Smooth muscle cell (in vitro differentiated cells): ENCODE data around the gene MAN1C1. TPM values are rescaled to one million over a fixed set of nuclear protein-coding genes. Genes with fewer than 3 reads are reported as not detected.
A peak's percentile ranks its signal among the peaks of the same experiment; 100 is the strongest.

Experiments
- DNase-seq: peaks from one replicate; lab custom pipeline; 2025; ENCODE audit not compliant: unreplicated experiment; lab: John Stamatoyannopoulos, UW
- H2AFZ ChIP-seq: fragments of 200-600 bp; sonication (generic); 2 replicates; pipeline ENCODE4 v1.6.0; 2016; ENCODE audit warnings: antibody characterized with exemption, low read depth, mild to moderate bottlenecking
- H3F3A ChIP-seq: fragments of 200-600 bp; sonication (generic); 2 replicates; pipeline ENCODE4 v1.6.0; 2017; ENCODE audit warnings: antibody characterized with exemption, low read depth
- H3K27ac ChIP-seq: fragments of 200-600 bp; sonication (generic); 2 replicates; pipeline ENCODE4 v1.5.1; 2016; ENCODE audit warnings: low read depth, mild to moderate bottlenecking
- H3K27me3 ChIP-seq: fragments of 200-600 bp; sonication (generic); 2 replicates; pipeline ENCODE4 v1.6.1; 2016; ENCODE audit warnings: low read depth, mild to moderate bottlenecking
- H3K36me3 ChIP-seq: fragments of 200-600 bp; sonication (generic); 2 replicates; pipeline ENCODE4 v1.5.1; 2016; ENCODE audit warnings: low read depth
- H3K4me1 ChIP-seq: fragments of 200-600 bp; sonication (generic); 2 replicates; pipeline ENCODE4 v1.5.1; 2016; ENCODE audit warnings: low read depth
- H3K4me2 ChIP-seq: fragments of 200-600 bp; sonication (generic); 2 replicates; pipeline ENCODE4 v1.6.0; 2016; ENCODE audit warnings: mild to moderate bottlenecking
- H3K4me3 ChIP-seq: fragments of 200-600 bp; sonication (generic); 2 replicates; pipeline ENCODE4 v1.5.1; 2016; ENCODE audit warnings: mild to moderate bottlenecking
- H3K79me2 ChIP-seq: fragments of 200-600 bp; sonication (generic); 2 replicates; pipeline ENCODE4 v1.6.0; 2016; ENCODE audit warnings: low read depth, mild to moderate bottlenecking
- H3K9ac ChIP-seq: fragments of 200-600 bp; sonication (generic); 2 replicates; pipeline ENCODE4 v1.6.0; 2016; ENCODE audit warnings: low read depth
- H3K9me3 ChIP-seq: fragments of 200-600 bp; sonication (generic); replicated peaks from 2 replicates; pipeline ENCODE4 v1.5.1; 2016; ENCODE audit warnings: low read depth
- H4K20me1 ChIP-seq: fragments of 200-600 bp; sonication (generic); 2 replicates; pipeline ENCODE4 v1.6.0; 2016; ENCODE audit warnings: low read depth
- WGBS: methylation state at CpG from one replicate; pipeline ENCODE4 v1.1.7; 2016; ENCODE audit warnings: low lambda C conversion rate; 5-methylcytosine and 5-hydroxymethylcytosine counted together
- polyA plus RNA-seq: library from polyadenylated mRNA; unstranded; fragments of >200 nt; fragmentation: Nextera tagmentation; extraction: Ambion mirVana; gene quantifications from 2 replicates; pipeline ENCODE4 v1.2.1, GENCODE V29; 2016
- total RNA-seq: library from RNA; depleted of rRNA; stranded (reverse); fragments of >200 nt; gene quantifications from 2 replicates; pipeline ENCODE4 v1.2.3, GENCODE V29; 2014
- TF ChIP-seq, protein P1 (sequence below): fragments of 200-600 bp; sonication (generic); IDR thresholded peaks from 2 replicates; pipeline ENCODE4 v1.5.1; 2017; ENCODE audit warnings: borderline replicate concordance, mild to moderate bottlenecking, antibody characterized with exemption; ENCODE audit not compliant: insufficient read depth, poor library complexity, severe bottlenecking

Gene MAN1C1
- total and polyA plus RNA-seq, 2 experiments from 2014 or later: 4.4 to 10.5 TPM

DNA sequence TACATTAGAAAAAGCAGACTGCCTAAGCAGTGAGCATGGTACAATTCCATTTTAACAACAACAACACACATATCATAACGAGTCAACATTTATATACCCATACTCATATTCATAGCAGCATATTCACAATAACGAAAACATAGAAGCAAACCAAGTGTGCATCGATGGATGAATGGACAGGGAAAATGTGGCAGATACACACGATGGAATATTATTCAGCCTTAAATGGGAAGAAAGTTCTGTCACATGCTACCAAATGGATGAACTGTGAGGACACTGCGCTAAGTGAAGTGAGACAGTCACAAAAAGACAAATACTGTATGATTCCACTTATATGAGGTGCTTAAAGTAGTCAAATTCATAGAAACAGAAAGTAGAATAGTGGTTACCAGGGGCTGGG is 9.5 kb upstream of the MAN1C1 start:
- TF ChIP-seq, protein P1, sequence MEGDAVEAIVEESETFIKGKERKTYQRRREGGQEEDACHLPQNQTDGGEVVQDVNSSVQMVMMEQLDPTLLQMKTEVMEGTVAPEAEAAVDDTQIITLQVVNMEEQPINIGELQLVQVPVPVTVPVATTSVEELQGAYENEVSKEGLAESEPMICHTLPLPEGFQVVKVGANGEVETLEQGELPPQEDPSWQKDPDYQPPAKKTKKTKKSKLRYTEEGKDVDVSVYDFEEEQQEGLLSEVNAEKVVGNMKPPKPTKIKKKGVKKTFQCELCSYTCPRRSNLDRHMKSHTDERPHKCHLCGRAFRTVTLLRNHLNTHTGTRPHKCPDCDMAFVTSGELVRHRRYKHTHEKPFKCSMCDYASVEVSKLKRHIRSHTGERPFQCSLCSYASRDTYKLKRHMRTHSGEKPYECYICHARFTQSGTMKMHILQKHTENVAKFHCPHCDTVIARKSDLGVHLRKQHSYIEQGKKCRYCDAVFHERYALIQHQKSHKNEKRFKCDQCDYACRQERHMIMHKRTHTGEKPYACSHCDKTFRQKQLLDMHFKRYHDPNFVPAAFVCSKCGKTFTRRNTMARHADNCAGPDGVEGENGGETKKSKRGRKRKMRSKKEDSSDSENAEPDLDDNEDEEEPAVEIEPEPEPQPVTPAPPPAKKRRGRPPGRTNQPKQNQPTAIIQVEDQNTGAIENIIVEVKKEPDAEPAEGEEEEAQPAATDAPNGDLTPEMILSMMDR: no peak
- H3K9me3 ChIP-seq: no peaks in the 10 kb centered on the region
- peaks cover 5% of the 10 kb centered on the region for H3F3A ChIP-seq
- WGBS: 90% methylated on average over 5 of the region's 5 CpGs
- no peaks in the 10 kb centered on the region for H3K36me3 ChIP-seq
- no peak overlapping the region for H3K4me2 ChIP-seq
- no peak overlapping the region for H2AFZ ChIP-seq
- no peak overlapping the region for H3K27ac ChIP-seq
- H3K9ac ChIP-seq: no peak overlapping the region
- H3K4me3 ChIP-seq: no peak overlapping the region
- H3K79me2 ChIP-seq: no peaks in the 10 kb centered on the region
- H4K20me1 ChIP-seq: no peaks in the 10 kb centered on the region
- no peak for DNase-seq
- peaks cover 3% of the 10 kb centered on the region for H3K4me1 ChIP-seq
- H3K27me3 ChIP-seq: peaks cover 10% of the 10 kb centered on the region

DNA sequence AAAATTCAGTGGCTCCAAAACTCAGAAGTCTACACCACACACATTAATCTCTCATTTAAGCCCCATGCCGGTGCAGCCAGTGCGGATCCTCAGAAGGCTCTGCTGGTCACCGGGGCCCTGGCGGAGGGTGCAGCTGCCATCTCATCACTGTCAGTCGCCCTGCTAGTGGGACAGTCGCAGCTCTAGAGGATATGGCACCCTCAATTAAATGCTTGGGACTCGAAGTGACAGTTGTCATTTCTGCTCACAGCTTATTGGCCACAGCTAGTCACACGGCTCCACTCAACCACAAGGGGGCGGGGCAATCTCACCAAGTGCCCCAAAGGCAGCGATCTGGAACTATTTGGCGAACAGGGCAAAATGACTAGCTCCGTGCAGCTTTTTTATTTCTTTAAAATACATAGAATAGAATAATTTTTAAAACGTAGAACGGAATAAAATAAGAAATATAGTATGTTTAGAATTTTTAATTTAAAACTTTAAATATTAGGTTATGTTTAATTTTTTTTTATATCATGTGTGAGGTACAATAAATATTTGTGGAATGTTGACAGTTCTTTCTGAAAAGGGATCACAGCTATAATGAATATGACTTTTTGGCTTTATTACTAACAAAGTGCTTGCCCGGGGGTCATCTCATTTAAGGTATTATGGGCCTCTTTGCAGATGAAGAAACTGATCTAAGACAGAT is 8.0 kb upstream of the MAN1C1 start:
- Histone ChIP-seq H3K9me3 (no peaks in the 10 kb centered on the region), H3K4me3 (peak overlapping the region; percentile 31)
- 21% methylated on average over 15 of the region's 15 CpGs for WGBS

DNA sequence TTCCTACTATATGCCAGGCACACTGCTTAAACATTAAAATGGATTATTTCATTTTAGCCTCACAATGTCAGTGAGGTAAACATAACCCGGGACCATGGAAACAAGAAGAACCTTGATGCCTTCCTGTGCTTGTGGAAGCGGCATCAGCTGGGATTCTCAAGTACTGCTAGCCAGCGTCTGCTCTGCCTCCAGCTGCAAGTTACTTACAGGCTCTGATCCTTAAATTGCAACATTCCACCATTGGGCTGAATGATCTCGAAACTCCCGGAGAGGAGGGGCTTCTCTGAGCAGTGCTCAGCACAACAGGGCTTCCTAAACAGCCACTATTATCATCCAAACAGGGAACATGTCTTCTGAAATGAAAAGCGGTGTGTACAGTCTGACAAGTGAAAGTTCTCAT is 6.7 kb upstream of the MAN1C1 start:
- no peak overlapping the region for H3K9ac ChIP-seq
- H3K27me3 ChIP-seq: peaks cover 17% of the 10 kb centered on the region
- no peak overlapping the region for H3K27ac ChIP-seq
- H3K9me3 ChIP-seq: no peaks in the 10 kb centered on the region
- TF ChIP-seq, protein P1: no peak
- 36% methylated on average over 6 of the region's 6 CpGs for WGBS
- H3K79me2 ChIP-seq: no peaks in the 10 kb centered on the region
- H2AFZ ChIP-seq: no peak overlapping the region
- peaks cover 3% of the 10 kb centered on the region for H3K4me1 ChIP-seq
- H3K4me2 ChIP-seq: no peak overlapping the region
- no peaks in the 10 kb centered on the region for H3K36me3 ChIP-seq
- no peak for DNase-seq
- H3F3A ChIP-seq: peaks cover 5% of the 10 kb centered on the region
- no peaks in the 10 kb centered on the region for H4K20me1 ChIP-seq
- no peak overlapping the region for H3K4me3 ChIP-seq

More for the DNA sequence above, 8.0 kb upstream of the MAN1C1 start:
- Histone ChIP-seq H4K20me1 (no peaks in the 10 kb centered on the region), H3K4me2 (peak overlapping the region; percentile 82), H3K79me2 (no peaks in the 10 kb centered on the region), H3K27me3 (peaks cover 10% of the 10 kb centered on the region), H3K27ac (no peak overlapping the region), H3K9ac (no peak overlapping the region), H3F3A (peaks cover 5% of the 10 kb centered on the region), H2AFZ (no peak overlapping the region), H3K36me3 (no peaks in the 10 kb centered on the region), H3K4me1 (peaks cover 3% of the 10 kb centered on the region)
- TF ChIP-seq, protein P1: peak; percentile 43
- peak; percentile 37 for DNase-seq
